CD14-positive monocyte (primary cell): ENCODE measurements around the gene LIPK. TPM values are rescaled to one million over a fixed set of nuclear protein-coding genes. Genes with fewer than 3 reads are reported as not detected.
A peak's percentile ranks its signal among the peaks of the same experiment; 100 is the strongest.

Experiments used
- DNase-seq, 3 donors: peaks; one replicate each; pipeline ENCODE4 v3.0.0-alpha.2; 2011 to 2022
- H2AFZ ChIP-seq: 2 replicates; pipeline ENCODE4 v1.6.0; 2012; ENCODE audit warnings: mild to moderate bottlenecking, low read depth, low read length, inconsistent platforms; ENCODE audit not compliant: insufficient read depth, poor library complexity, severe bottlenecking
- H3K27ac ChIP-seq, 2 donors: 1 replicate in 1 of 2; 2 replicates in 1 of 2; pipeline ENCODE4 v1.5.1; 2012 to 2013; ENCODE audit warnings: low read length in 2 of 2, control low read depth in 1 of 2, inconsistent platforms in 1 of 2, low read depth in 1 of 2, mild to moderate bottlenecking in 1 of 2
- H3K27me3 ChIP-seq, 2 donors: one replicate each; pipeline versions ENCODE4 v1.6.0 to v1.6.1; 2011 to 2013; ENCODE audit warnings: low read length in 2 of 2; ENCODE audit not compliant: control insufficient read depth in 2 of 2, insufficient read depth in 2 of 2
- H3K36me3 ChIP-seq, 2 donors: replicated peaks in 1 of 2; 1 replicate in 1 of 2; 2 replicates in 1 of 2; pipeline versions ENCODE4 v1.5.1 to v1.6.1; 2012 to 2013; ENCODE audit warnings: low read length in 2 of 2, control low read depth in 1 of 2, inconsistent platforms in 1 of 2, mild to moderate bottlenecking in 1 of 2; ENCODE audit not compliant: insufficient read depth in 2 of 2, control insufficient read depth in 1 of 2
- H3K4me1 ChIP-seq, 2 donors: 1 replicate in 1 of 2; 2 replicates in 1 of 2; pipeline versions ENCODE4 v1.5.1 to v1.6.1; 2012 to 2013; ENCODE audit warnings: low read length in 2 of 2, control low read depth in 1 of 2, inconsistent platforms in 1 of 2, mild to moderate bottlenecking in 1 of 2, moderate library complexity in 1 of 2; ENCODE audit not compliant: insufficient read depth in 2 of 2, control insufficient read depth in 1 of 2
- H3K4me2 ChIP-seq: replicated peaks from 2 replicates; pipeline ENCODE3; 2012; ENCODE audit warnings: low read length, moderate library complexity, mild to moderate bottlenecking; ENCODE audit not compliant: poor library complexity, severe bottlenecking; ENCODE audit errors: extremely low read depth
- H3K4me3 ChIP-seq, 3 experiments: fragments of 200-600 bp in 1 of 3; sonication (generic) in 1 of 3; replicated peaks in 1 of 3; 1 replicate in 2 of 3; 2 replicates in 1 of 3; pipeline ENCODE4 v1.5.1; 2011 to 2013; ENCODE audit warnings: low read length in 3 of 3, mild to moderate bottlenecking in 3 of 3, control low read depth in 2 of 3, low read depth in 2 of 3, inconsistent platforms in 1 of 3, moderate library complexity in 1 of 3
- H3K79me2 ChIP-seq: 2 replicates; pipeline ENCODE4 v1.6.0; 2012; ENCODE audit warnings: mild to moderate bottlenecking, control low read depth, inconsistent platforms, low read length, moderate library complexity; ENCODE audit not compliant: insufficient read depth
- H3K9ac ChIP-seq: 2 replicates; pipeline ENCODE4 v1.6.0; 2017; ENCODE audit warnings: low read length, mild to moderate bottlenecking; ENCODE audit not compliant: insufficient read depth, poor library complexity, severe bottlenecking
- H3K9me3 ChIP-seq, 2 donors: replicated peaks in 1 of 2; 1 replicate in 1 of 2; 2 replicates in 1 of 2; pipeline versions ENCODE4 v1.5.1 to v1.6.1; 2012 to 2013; ENCODE audit warnings: low read length in 2 of 2, control low read depth in 1 of 2; ENCODE audit not compliant: control insufficient read depth in 1 of 2, insufficient read depth in 1 of 2
- H4K20me1 ChIP-seq: 2 replicates; pipeline ENCODE4 v1.6.0; 2012; ENCODE audit warnings: mild to moderate bottlenecking, low read length, control low read depth, moderate library complexity; ENCODE audit not compliant: insufficient read depth
- H3K27ac Mint-ChIP-seq, 7 donors: one replicate each; pipeline ENCODE4 v1.8.0; 2020; ENCODE audit warnings: mild to moderate bottlenecking in 7 of 7, mixed read lengths in 7 of 7, moderate library complexity in 6 of 7, inconsistent platforms in 2 of 7
- H3K27me3 Mint-ChIP-seq, 3 donors: one replicate each; pipeline ENCODE4 v1.8.0; 2021 to 2022; ENCODE audit warnings: low read depth in 3 of 3, mild to moderate bottlenecking in 3 of 3, mixed read lengths in 3 of 3, moderate library complexity in 3 of 3, inconsistent platforms in 1 of 3
- H3K36me3 Mint-ChIP-seq, 2 donors: one replicate each; pipeline ENCODE4 v1.8.0; 2020; ENCODE audit warnings: mixed read lengths in 2 of 2, inconsistent platforms in 1 of 2, mild to moderate bottlenecking in 1 of 2
- H3K4me1 Mint-ChIP-seq: one replicate; pipeline ENCODE4 v1.8.0; 2020; ENCODE audit warnings: mild to moderate bottlenecking, mixed read lengths
- H3K4me3 Mint-ChIP-seq, 2 donors: one replicate each; pipeline ENCODE4 v1.8.0; 2020; ENCODE audit warnings: mild to moderate bottlenecking in 2 of 2, mixed read lengths in 2 of 2, moderate library complexity in 1 of 2
- H3K9me3 Mint-ChIP-seq, 7 donors: one replicate each; pipeline ENCODE4 v1.8.0; 2020 to 2022; ENCODE audit warnings: mixed read lengths in 7 of 7, mild to moderate bottlenecking in 6 of 7, moderate library complexity in 6 of 7, inconsistent platforms in 2 of 7
- WGBS: methylation state at CpG from one replicate; pipeline ENCODE4 v1.1.5; 2013; ENCODE audit warnings: missing lambda C conversion rate; ENCODE audit not compliant: insufficient coverage; 5-methylcytosine and 5-hydroxymethylcytosine counted together
- intact Hi-C, 2 donors: fragments of 100-400 bp; cut with micrococcal nuclease; formaldehyde crosslinking; loops; one replicate each; pipeline versions ENCODE4 v1.15.0 to v1.15.1; 2023
- polyA plus RNA-seq, 3 donors: library from polyadenylated mRNA; depleted of rRNA in 1 of 3; unstranded in 2 of 3; stranded (reverse) in 1 of 3; fragments of 300-500 nt in 2 of 3; fragments of >200 nt in 1 of 3; fragmentation: Illumina TruSeq in 2 of 3; gene quantifications; 1 replicate in 2 of 3; 2 replicates in 1 of 3; pipeline ENCODE4 v1.2.3, GENCODE V29; 2012 to 2021
- TF ChIP-seq, protein P1 (sequence below): fragments of 200-600 bp; IDR thresholded peaks from one replicate; pipeline ENCODE4 v1.8.0; 2022; ENCODE audit warnings: antibody characterized with exemption, mild to moderate bottlenecking

LIPK gene
- polyA plus RNA-seq, 3 donors, result not detected

DNA sequence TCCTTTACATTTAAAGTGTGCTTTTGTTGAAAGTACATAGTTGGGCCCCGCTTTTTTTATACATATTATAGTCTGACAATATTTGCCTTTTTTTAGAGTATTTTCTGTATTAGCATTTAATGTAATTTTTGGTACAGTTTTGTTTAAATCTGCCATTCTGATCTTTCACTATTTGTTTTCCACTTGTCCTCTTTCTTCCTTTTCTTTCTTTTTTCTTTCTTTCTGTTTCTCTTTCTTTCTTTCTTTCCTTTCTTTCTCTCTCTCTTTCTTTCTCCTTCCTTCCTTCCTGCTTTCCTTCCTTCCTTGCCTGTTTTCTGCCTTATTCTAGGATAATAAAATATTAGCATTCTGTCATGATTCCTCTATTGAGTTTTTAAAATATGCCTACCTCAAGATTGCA is 9.5 kb downstream of the LIPK start:
- no peak for DNase-seq
- Mint-ChIP-seq H3K27ac (no peak overlapping the region), H3K36me3 (no peaks in the 10 kb centered on the region), H3K27me3 (peaks cover 0 to 5% (median 1%) of the 10 kb centered on the region in 3 donors), H3K4me3 (peak overlapping the region in 1 of 2 donors; percentile 28), H3K4me1 (no peaks in the 10 kb centered on the region), H3K9me3 (no peaks in the 10 kb centered on the region)
- no peaks in the 10 kb centered on the region for H3K36me3 ChIP-seq
- no peaks in the 10 kb centered on the region for H3K4me1 ChIP-seq
- no peaks in the 10 kb centered on the region for H4K20me1 ChIP-seq
- no CpG with 5 or more reads among the region's 1 CpG for WGBS
- H3K4me2 ChIP-seq, result no peak overlapping the region
- H3K27ac ChIP-seq, result no peak overlapping the region
- TF ChIP-seq, protein P1, sequence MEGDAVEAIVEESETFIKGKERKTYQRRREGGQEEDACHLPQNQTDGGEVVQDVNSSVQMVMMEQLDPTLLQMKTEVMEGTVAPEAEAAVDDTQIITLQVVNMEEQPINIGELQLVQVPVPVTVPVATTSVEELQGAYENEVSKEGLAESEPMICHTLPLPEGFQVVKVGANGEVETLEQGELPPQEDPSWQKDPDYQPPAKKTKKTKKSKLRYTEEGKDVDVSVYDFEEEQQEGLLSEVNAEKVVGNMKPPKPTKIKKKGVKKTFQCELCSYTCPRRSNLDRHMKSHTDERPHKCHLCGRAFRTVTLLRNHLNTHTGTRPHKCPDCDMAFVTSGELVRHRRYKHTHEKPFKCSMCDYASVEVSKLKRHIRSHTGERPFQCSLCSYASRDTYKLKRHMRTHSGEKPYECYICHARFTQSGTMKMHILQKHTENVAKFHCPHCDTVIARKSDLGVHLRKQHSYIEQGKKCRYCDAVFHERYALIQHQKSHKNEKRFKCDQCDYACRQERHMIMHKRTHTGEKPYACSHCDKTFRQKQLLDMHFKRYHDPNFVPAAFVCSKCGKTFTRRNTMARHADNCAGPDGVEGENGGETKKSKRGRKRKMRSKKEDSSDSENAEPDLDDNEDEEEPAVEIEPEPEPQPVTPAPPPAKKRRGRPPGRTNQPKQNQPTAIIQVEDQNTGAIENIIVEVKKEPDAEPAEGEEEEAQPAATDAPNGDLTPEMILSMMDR, result no peak
- H3K4me3 ChIP-seq, result no peak overlapping the region
- H3K9ac ChIP-seq, result no peak overlapping the region
- H3K79me2 ChIP-seq, result no peaks in the 10 kb centered on the region
- no peaks in the 10 kb centered on the region for H3K27me3 ChIP-seq
- H3K9me3 ChIP-seq, result no peaks in the 10 kb centered on the region
- intact Hi-C loops, result no loop called here
- no peak overlapping the region for H2AFZ ChIP-seq

DNA sequence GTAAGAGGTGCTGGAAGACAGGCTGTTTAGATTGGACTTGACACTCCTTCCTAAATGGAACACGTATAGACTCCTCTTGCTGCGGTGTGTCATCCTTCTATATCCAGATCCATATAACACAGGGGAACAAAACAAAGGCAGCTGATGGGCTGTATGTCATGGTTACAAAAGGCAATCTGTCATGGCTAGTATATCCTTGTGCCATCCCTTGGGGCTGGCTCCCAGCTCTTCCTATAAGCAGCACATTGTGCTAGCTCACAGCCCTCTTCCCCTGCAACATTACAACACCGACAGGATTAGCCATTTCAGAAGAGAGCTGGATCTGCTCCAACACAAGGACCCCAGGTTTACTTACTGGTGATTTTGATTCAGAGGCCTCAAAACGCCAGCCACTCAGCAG is 15.3 kb downstream of the LIPK start:
- Histone ChIP-seq H3K79me2 (no peaks in the 10 kb centered on the region), H3K9ac (no peak overlapping the region), H4K20me1 (no peaks in the 10 kb centered on the region), H3K4me2 (no peak overlapping the region), H3K4me3 (no peak overlapping the region), H3K36me3 (no peaks in the 10 kb centered on the region), H2AFZ (no peak overlapping the region), H3K27ac (no peak overlapping the region), H3K4me1 (peaks cover 4 to 12% of the 10 kb centered on the region in 2 donors), H3K9me3 (no peaks in the 10 kb centered on the region), H3K27me3 (no peaks in the 10 kb centered on the region)
- DNase-seq, result no peak
- no peaks in the 10 kb centered on the region for H3K36me3 Mint-ChIP-seq
- WGBS, result 90% methylated on average over 1 of the region's 4 CpGs
- no peak overlapping the region for H3K4me3 Mint-ChIP-seq
- intact Hi-C loops, result no loop called here
- TF ChIP-seq, protein P1, result no peak
- peaks cover 0 to 1% (median 0%) of the 10 kb centered on the region in 3 donors for H3K27me3 Mint-ChIP-seq
- H3K27ac Mint-ChIP-seq, result no peak overlapping the region
- peaks cover 9% of the 10 kb centered on the region for H3K4me1 Mint-ChIP-seq
- H3K9me3 Mint-ChIP-seq, result no peaks in the 10 kb centered on the region
